ENCODE measurements around the gene PNMT. TPM values are rescaled to one million over a fixed set of nuclear protein-coding genes. Genes with fewer than 3 reads are reported as not detected.

The PNMT gene
- total and polyA plus RNA-seq, 2 of the 4 experiments (the other 2 are of a cell fraction), result not detected

- ATAC-seq (ENCODE audit: low read depth) (no peak), DNase-seq (no peak)
- H4K8ac ChIP-seq (ENCODE audit: low read depth in 2 of 2, low read length in 2 of 2), result no peak overlapping the region
- in situ Hi-C loops (cut with MboI; ENCODE audit: low sequenced_read_pairs), result no loop called here
- H2BK20ac ChIP-seq (ENCODE audit: low read depth, low read length), result no peak overlapping the region
- dilution Hi-C loops (cut with HindIII; ENCODE audit: low sequenced_read_pairs, unreplicated experiment), result no loop called here
- ChIA-PET CTCF (interaction anchor here (0.8 kb wide), 1 partner anchor 13 kb away, joined by 3 read pairs; the partner anchor contains the start of gene PGAP3), POLR2A (ENCODE audit: unreplicated experiment) (no interaction called here)
- no peak overlapping the region for H2BK15ac ChIP-seq (ENCODE audit: low read depth, low read length)
- H3K9ac ChIP-seq (ENCODE audit: low read depth, low read length), result no peak overlapping the region
- H3K27ac ChIP-seq (ENCODE audit: insufficient read depth, low read length), result no peak overlapping the region
- intact Hi-C loops (cut with micrococcal nuclease), result no loop called here
- H2AK5ac ChIP-seq (ENCODE audit: low read depth, low read length), result no peak overlapping the region
- H3K36me3 ChIP-seq (ENCODE audit: control insufficient read depth, insufficient read depth, low read length), result peaks cover 4% of the 10 kb centered on the region; the same call in 1 of the 2 replicates
- no TSS peak for BruUV-seq (replicated peaks)
- peaks cover 23% of the 10 kb centered on the region for H3K27me3 ChIP-seq (ENCODE audit: control insufficient read depth, insufficient read depth, low read length)
- no peak overlapping the region for H2AK9ac ChIP-seq (replicated peaks; ENCODE audit: low read depth, low read length, poor library complexity)
- no peak overlapping the region for H3K56ac ChIP-seq (ENCODE audit: extremely low read depth, insufficient read depth, low read length)
- no peak overlapping the region for H4K91ac ChIP-seq (ENCODE audit: insufficient read depth, low read depth, low read length)
- no peaks in the 10 kb centered on the region for H3K79me1 ChIP-seq (ENCODE audit: low read depth in 1 of 2, low read length in 2 of 2)
- no peak overlapping the region for H3K23ac ChIP-seq (ENCODE audit: low read depth, low read length)
- H2BK120ac ChIP-seq (ENCODE audit: low read depth, low read length), result no peak overlapping the region
- H4K5ac ChIP-seq (ENCODE audit: low read depth, low read length), result no peak overlapping the region
- no peak overlapping the region for H3K14ac ChIP-seq (replicated peaks; ENCODE audit: low read depth, low read length)
- no peak overlapping the region for H2BK5ac ChIP-seq (ENCODE audit: low read depth, low read length, poor library complexity, severe bottlenecking)
- H3K4me3 ChIP-seq (ENCODE audit: insufficient read depth, low read depth, low read length), result no peak overlapping the region
- no peak overlapping the region for H2AFZ ChIP-seq (replicated peaks; ENCODE audit: low read length, poor library complexity)
- H3K4me1 ChIP-seq (ENCODE audit: control insufficient read depth, insufficient read depth, low read length), result peaks cover 7% of the 10 kb centered on the region
- no peak overlapping the region for H3K4me2 ChIP-seq (ENCODE audit: low read depth, low read length)
- no peak overlapping the region for H3K18ac ChIP-seq (ENCODE audit: low read depth, low read length)
- TF ChIP-seq RCOR1 (IDR thresholded peaks at IDR 0.05; ENCODE audit: insufficient replicate concordance, low read length) (no peak), FOS (IDR thresholded peaks at IDR 0.05; ENCODE audit: low read depth, low read length) (no peak), CEBPB (IDR thresholded peaks at IDR 0.05; ENCODE audit: low read depth, low read length) (no peak), POLR2A (IDR thresholded peaks at IDR 0.05; ENCODE audit: low read depth, low read length) (no peak), CTCF (conservative IDR thresholded peaks at IDR 0.05; ENCODE audit: low read depth, low read length) (no peak), MAZ (IDR thresholded peaks at IDR 0.05; ENCODE audit: borderline replicate concordance, low read depth, low read length) (no peak), USF2 (IDR thresholded peaks at IDR 0.05; ENCODE audit: low read depth, low read length) (no peak), MAFK (IDR thresholded peaks at IDR 0.05; ENCODE audit: low read depth, low read length) (no peak), RFX5 (IDR thresholded peaks at IDR 0.05; ENCODE audit: low read depth, low read length) (no peak), ELK1 (IDR thresholded peaks at IDR 0.05; ENCODE audit: borderline replicate concordance, low read depth, low read length) (no peak), BHLHE40 (IDR thresholded peaks at IDR 0.05; ENCODE audit: low read depth, low read length) (no peak), RAD21 (IDR thresholded peaks at IDR 0.05; ENCODE audit: low read length) (no peak), CHD1 (IDR thresholded peaks at IDR 0.05; ENCODE audit: low read depth, low read length) (no peak), SMC3 (IDR thresholded peaks at IDR 0.05; ENCODE audit: low read depth, low read length) (no peak)
- 24% methylated on average over 3 of the region's 11 CpGs; no CpG with 5 or more reads in 1 of the 2 experiments for WGBS, 2 experiments (ENCODE audit: extremely low coverage in 2 of 2, insufficient read length in 1 of 2)
- no peaks in the 10 kb centered on the region for H3K9me3 ChIP-seq (ENCODE audit: control insufficient read depth, insufficient read depth, low read length)
- H3K9me1 ChIP-seq (ENCODE audit: insufficient read depth, low read length), result peaks cover 7% of the 10 kb centered on the region; the same call in 1 of the 2 replicates
- H4K20me1 ChIP-seq (ENCODE audit: insufficient read depth, low read length), result no peaks in the 10 kb centered on the region
- no peak overlapping the region for H3K4ac ChIP-seq (ENCODE audit: low read depth, low read length)
Measured at GRCh38 chr17:39674702-39675389, 6.6 kb downstream of the PNMT start.

Data from IMR-90 (cell line).